ENCODE data around the gene PROSER3. TPM values are rescaled to one million over a fixed set of nuclear protein-coding genes. Genes with fewer than 3 reads are reported as not detected.

Gene PROSER3
- total RNA-seq, 6 experiments from 2014 or later = 3.9 to 5.5 (median 4.7) TPM

GRCh38 chr19:35776102-35776788 lies 18.3 kb downstream of the PROSER3 start:
- Histone ChIP-seq H3K9me3 (no peaks in the 10 kb centered on the region), H3K4me1 (no peaks in the 10 kb centered on the region), H3K36me3 (no peaks in the 10 kb centered on the region), H3K27ac (no peak overlapping the region), H3K27me3 (no peaks in the 10 kb centered on the region), H3K4me3 (peak overlapping the region; percentile 73 to 81 (median 78))
- intact Hi-C loops (cut with DNase I) = no loop called here
- DNase-seq (no peak), ATAC-seq (no peak)
- TF ChIP-seq CTCF (IDR thresholded peaks at IDR 0.05) (no peak), POLR2A (IDR thresholded peaks at IDR 0.05) (no peak)
- WGBS (ENCODE audit: insufficient coverage, low coverage, low lambda C conversion rate, missing lambda C conversion rate) = 51% methylated on average over 10 of the region's 13 CpGs

- Histone ChIP-seq H3K27me3 (no peaks in the 10 kb centered on the region), H3K4me3 (no peak overlapping the region), H3K27ac (no peak overlapping the region), H3K36me3 (no peaks in the 10 kb centered on the region), H3K9me3 (no peaks in the 10 kb centered on the region), H3K4me1 (no peaks in the 10 kb centered on the region)
- ATAC-seq (no peak), DNase-seq (no peak)
- intact Hi-C loops (cut with DNase I) = no loop called here
- 76% methylated on average over 14 of the region's 19 CpGs for WGBS (ENCODE audit: insufficient coverage, low coverage, low lambda C conversion rate, missing lambda C conversion rate)
- TF ChIP-seq CTCF (IDR thresholded peaks at IDR 0.05) (no peak), POLR2A (IDR thresholded peaks at IDR 0.05) (no peak)
Observed at GRCh38 chr19:35777086-35777841, 19.3 kb downstream of the PROSER3 start.

- 85% methylated on average over 5 of the region's 7 CpGs for WGBS (ENCODE audit: insufficient coverage, low coverage, low lambda C conversion rate, missing lambda C conversion rate)
- Histone ChIP-seq H3K36me3 (no peaks in the 10 kb centered on the region), H3K27me3 (no peaks in the 10 kb centered on the region), H3K4me3 (no peak overlapping the region), H3K4me1 (no peaks in the 10 kb centered on the region), H3K27ac (no peak overlapping the region), H3K9me3 (no peaks in the 10 kb centered on the region)
- DNase-seq (no peak), ATAC-seq (no peak)
- intact Hi-C loops (cut with DNase I) = no loop called here
- TF ChIP-seq POLR2A (IDR thresholded peaks at IDR 0.05) (no peak), CTCF (IDR thresholded peaks at IDR 0.05) (no peak)
Observed at GRCh38 chr19:35777961-35778360, 20.0 kb downstream of the PROSER3 start.

GRCh38 chr19:35779033-35779432 lies 21.1 kb downstream of the PROSER3 start:
- Histone ChIP-seq H3K27me3 (no peaks in the 10 kb centered on the region), H3K27ac (no peak overlapping the region), H3K4me1 (no peaks in the 10 kb centered on the region), H3K36me3 (no peaks in the 10 kb centered on the region), H3K4me3 (no peak overlapping the region), H3K9me3 (no peaks in the 10 kb centered on the region)
- 95% methylated on average over 8 of the region's 8 CpGs for WGBS (ENCODE audit: insufficient coverage, low coverage, low lambda C conversion rate, missing lambda C conversion rate)
- TF ChIP-seq CTCF (IDR thresholded peaks at IDR 0.05) = no peak
- TF ChIP-seq POLR2A (IDR thresholded peaks at IDR 0.05) = no peak
- intact Hi-C loops (cut with DNase I) = no loop called here
- no peak for ATAC-seq
- DNase-seq = no peak
